Ishikawa (cell line): ENCODE measurements around the gene ROCK1.

Experiments
- CEBPB ChIP-seq: IDR thresholded peaks from 2 replicates; pipeline ENCODE4 v1.6.1; 2012
- EGR1 ChIP-seq: IDR thresholded peaks from 2 replicates; pipeline ENCODE4 v1.6.1; 2012
- EP300 ChIP-seq: IDR thresholded peaks from 2 replicates; pipeline ENCODE4 v1.6.1; 2012; ENCODE audit warnings: borderline replicate concordance
- FOXM1 ChIP-seq: IDR thresholded peaks from 2 replicates; pipeline ENCODE4 v1.6.1; 2012; ENCODE audit warnings: low read depth, borderline replicate concordance
- NFIC ChIP-seq: IDR thresholded peaks from 2 replicates; pipeline ENCODE4 v1.6.1; 2012
- RAD21 ChIP-seq: IDR thresholded peaks from 2 replicates; pipeline ENCODE4 v1.6.1; 2012; ENCODE audit warnings: low read depth
- TEAD4 ChIP-seq: IDR thresholded peaks from 2 replicates; pipeline ENCODE4 v1.6.1; 2012
- YY1 ChIP-seq: IDR thresholded peaks from 2 replicates; pipeline ENCODE4 v1.6.1; 2012; ENCODE audit warnings: low read depth
- ZBTB7A ChIP-seq: IDR thresholded peaks from 2 replicates; pipeline ENCODE4 v1.6.1; 2012; ENCODE audit warnings: low read depth
- TF ChIP-seq, protein P1 (sequence below): IDR thresholded peaks from 2 replicates; pipeline ENCODE4 v1.6.1; 2012; ENCODE audit warnings: low read depth, mild to moderate bottlenecking
- TF ChIP-seq, protein P2 (sequence below): IDR thresholded peaks from 2 replicates; pipeline ENCODE4 v1.6.1; 2012
- TF ChIP-seq, protein P3 (sequence below): IDR thresholded peaks from 2 replicates; pipeline ENCODE4 v1.6.1; 2012

DNA sequence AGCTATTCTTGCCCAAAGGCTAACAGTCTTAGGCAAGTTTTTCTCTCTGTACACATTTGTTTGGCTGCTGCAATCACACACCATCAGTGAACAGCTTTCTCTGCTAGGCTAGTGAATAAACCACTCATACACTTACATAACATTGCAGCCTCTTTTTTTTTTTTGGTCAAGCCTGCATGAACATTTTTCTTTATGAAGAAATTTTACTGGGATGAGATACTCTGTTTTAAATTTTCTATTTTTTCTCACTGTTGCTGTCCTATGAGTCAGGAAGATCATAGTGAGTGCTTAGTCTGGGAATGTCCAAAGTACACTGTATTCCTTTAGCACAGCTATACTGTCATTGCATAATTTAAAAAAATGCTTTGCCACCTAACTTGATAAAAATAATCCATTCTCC is 58.5 kb downstream of the ROCK1 start:
- TF ChIP-seq EP300 = no peak
- TF ChIP-seq, protein P1, sequence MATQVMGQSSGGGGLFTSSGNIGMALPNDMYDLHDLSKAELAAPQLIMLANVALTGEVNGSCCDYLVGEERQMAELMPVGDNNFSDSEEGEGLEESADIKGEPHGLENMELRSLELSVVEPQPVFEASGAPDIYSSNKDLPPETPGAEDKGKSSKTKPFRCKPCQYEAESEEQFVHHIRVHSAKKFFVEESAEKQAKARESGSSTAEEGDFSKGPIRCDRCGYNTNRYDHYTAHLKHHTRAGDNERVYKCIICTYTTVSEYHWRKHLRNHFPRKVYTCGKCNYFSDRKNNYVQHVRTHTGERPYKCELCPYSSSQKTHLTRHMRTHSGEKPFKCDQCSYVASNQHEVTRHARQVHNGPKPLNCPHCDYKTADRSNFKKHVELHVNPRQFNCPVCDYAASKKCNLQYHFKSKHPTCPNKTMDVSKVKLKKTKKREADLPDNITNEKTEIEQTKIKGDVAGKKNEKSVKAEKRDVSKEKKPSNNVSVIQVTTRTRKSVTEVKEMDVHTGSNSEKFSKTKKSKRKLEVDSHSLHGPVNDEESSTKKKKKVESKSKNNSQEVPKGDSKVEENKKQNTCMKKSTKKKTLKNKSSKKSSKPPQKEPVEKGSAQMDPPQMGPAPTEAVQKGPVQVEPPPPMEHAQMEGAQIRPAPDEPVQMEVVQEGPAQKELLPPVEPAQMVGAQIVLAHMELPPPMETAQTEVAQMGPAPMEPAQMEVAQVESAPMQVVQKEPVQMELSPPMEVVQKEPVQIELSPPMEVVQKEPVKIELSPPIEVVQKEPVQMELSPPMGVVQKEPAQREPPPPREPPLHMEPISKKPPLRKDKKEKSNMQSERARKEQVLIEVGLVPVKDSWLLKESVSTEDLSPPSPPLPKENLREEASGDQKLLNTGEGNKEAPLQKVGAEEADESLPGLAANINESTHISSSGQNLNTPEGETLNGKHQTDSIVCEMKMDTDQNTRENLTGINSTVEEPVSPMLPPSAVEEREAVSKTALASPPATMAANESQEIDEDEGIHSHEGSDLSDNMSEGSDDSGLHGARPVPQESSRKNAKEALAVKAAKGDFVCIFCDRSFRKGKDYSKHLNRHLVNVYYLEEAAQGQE = no peak
- TF ChIP-seq, protein P2, sequence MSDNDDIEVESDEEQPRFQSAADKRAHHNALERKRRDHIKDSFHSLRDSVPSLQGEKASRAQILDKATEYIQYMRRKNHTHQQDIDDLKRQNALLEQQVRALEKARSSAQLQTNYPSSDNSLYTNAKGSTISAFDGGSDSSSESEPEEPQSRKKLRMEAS = no peak
- no peak for TF ChIP-seq CEBPB
- TF ChIP-seq NFIC = no peak
- TF ChIP-seq TEAD4 = no peak
- TF ChIP-seq, protein P3, sequence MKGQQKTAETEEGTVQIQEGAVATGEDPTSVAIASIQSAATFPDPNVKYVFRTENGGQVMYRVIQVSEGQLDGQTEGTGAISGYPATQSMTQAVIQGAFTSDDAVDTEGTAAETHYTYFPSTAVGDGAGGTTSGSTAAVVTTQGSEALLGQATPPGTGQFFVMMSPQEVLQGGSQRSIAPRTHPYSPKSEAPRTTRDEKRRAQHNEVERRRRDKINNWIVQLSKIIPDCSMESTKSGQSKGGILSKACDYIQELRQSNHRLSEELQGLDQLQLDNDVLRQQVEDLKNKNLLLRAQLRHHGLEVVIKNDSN = no peak
- TF ChIP-seq ZBTB7A = no peak
- no peak for TF ChIP-seq EGR1
- no peak for TF ChIP-seq RAD21
- no peak for TF ChIP-seq YY1
- no peak for TF ChIP-seq FOXM1
